Activated CD8-positive, alpha-beta memory T cell treated with anti-CD3 and anti-CD28 coated beads for 1 hour (primary cell): ENCODE results near the gene DACT2.
"Not testable (repeated sequence)": the region's sequence is repeated elsewhere in the genome, so short reads cannot be mapped to it uniquely, and the experiment has no call there.

ENCODE experiments used
- DNase-seq, 2 donors: peaks; one replicate each; pipeline ENCODE4 v3.0.0-alpha.2; 2020; ENCODE audit warnings: low read depth in 1 of 2; ENCODE audit errors: extremely low read depth in 1 of 2

Gene DACT2, protein sequence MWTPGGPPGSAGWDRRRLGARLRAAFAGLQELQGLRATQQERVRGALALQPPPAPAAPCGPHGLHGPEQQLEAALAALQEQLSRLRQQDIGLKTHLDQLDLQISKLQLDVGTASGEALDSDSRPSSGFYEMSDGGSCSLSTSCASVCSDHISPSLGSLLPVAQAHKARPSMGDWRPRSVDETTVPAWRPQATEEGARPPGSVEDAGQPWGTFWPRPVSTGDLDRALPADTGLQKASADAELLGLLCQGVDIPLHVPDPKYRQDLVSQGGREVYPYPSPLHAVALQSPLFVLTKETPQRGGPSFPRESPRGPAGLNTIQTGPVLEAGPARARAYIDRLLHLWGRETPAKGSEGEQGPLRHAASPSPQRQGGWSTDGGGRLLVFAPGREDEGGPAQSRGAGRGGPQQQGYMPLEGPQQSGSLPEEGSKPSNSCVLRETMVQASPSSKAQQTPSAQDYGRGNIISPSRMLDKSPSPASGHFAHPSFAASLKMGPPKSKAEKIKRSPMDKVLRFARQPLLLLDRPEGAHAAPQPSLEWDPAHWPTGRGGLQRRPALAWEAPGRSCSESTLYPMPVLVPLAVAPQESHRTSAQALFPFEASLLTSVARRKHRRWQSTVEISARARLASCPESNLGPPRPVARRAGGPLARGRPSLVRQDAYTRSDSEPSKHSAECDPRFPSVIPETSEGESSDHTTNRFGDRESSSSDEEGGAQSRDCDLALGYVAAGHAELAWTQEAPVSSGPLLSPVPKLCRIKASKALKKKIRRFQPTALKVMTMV

DNA sequence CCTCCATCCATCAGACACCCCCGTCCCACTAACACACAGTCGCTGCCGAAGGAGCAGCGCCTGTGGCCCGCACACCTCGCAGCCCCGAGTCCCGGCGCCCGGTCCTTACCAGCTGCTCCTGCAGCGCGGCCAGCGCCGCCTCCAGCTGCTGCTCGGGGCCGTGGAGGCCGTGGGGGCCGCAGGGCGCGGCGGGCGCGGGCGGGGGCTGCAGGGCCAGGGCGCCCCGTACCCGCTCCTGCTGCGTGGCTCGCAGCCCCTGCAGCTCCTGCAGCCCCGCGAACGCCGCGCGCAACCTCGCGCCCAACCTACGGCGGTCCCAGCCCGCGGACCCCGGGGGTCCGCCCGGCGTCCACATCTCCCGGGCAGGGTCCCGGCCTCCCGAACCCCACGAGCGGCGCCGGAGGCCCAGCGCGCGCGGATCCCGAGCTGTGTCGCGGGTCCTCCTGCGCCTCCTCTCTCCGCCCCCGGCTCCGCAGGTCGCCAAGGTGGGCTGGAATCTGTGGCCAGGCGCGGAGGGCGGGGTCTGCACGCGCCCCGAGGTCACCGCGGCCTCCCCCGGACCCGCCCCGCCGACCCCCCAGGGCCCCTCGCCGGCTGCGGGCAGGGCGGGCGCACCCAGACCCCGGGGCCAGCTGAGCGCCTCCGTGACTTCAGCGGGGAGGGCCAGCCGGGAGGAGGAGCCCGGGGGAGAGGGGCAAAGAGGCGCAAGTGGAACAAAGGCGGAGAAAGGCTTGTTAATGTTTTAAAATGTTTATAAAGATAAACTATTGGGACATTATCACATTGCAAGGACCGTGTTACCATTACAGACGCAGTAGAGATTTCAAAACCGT, at the start of gene DACT2:
Gene DACT2, minus strand, starts transcription at position 499 of the 833 bp plus-strand sequence. Its CDS starts 144 bp downstream, at position 355.
- DNase-seq, result no peak

DNA sequence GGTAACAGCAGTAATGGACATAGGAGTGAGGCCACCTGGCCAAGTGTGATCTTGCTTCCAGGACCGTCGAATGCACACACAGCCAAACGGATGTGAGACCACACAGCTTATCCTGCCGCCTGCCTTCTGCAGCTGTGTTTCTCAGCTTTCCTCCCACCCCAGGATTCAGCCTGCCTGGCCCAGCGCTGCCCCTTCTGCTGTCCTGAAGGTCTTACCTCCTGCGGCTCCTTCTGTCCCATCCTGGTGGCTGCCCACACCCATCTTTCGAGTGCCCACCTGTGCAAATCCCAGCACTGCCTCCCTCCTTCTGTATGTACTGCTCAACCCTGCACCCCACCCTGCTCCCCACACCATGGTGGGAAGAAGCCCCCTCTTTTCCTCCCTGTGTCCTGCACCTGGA, 49.4 kb upstream of the DACT2 start:
- DNase-seq, result no peak

GRCh38 chr6:168368066-168368820, 48.7 kb upstream of the DACT2 start:
- DNase-seq, result no peak

GRCh38 chr6:168367285-168367751, 47.7 kb upstream of the DACT2 start:
- no peak for DNase-seq

DNA sequence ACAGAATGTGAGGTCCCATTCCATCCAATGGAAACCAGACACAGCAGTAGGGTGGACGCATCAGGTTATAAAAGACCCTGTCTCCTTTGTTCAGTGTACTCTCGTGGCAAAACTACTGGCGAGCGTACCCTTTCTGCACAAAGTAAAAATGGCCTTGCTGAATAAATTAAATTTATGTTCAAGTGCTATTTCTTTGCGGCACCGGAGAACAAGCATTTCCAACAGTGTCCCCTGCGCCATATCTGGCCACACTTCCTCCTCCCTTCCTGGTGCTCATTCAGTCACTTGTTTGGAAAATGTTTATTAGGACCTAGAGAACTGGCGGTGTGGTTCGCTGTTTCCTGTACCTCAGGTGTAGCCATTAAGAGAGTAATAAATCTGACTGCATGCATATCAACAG, 46.9 kb upstream of the DACT2 start:
- DNase-seq, result no peak

- DNase-seq, result no peak
These were observed 46.0 kb upstream of the DACT2 start for GRCh38 chr6:168365422-168366165.

DNA sequence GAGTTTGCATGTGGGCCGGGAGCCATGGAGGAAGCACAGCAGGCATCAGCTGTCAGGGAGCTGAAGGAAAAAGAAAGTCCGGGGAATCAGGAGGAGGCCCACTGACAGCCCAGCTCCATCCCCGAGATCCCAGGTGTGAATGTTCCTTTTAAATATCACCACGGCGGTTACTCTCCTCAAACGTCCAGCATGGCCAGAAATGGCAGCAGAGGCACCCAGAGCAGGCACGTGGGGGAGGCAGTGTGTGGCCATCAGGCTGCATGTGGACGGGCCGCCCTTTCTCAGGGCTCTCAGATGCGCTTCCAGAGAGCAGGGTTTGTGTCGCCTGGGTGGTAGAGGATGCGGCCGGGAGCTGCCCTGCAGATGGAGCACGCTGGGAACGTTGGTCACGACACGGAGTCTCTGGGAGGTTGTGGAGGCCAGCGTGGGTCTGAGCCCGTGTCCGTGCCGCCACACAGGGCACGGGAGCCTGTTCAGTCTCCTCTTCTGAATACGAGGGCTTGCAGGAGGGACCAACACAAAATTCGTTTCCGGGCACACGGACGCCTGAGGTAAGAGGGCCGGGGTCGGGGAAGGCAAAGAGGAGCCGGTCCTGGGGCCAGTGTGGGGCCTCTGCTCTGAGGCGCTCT, 45.3 kb upstream of the DACT2 start:
- no peak for DNase-seq

GRCh38 chr6:168363811-168364792, 44.5 kb upstream of the DACT2 start:
- no peak for DNase-seq

DNA sequence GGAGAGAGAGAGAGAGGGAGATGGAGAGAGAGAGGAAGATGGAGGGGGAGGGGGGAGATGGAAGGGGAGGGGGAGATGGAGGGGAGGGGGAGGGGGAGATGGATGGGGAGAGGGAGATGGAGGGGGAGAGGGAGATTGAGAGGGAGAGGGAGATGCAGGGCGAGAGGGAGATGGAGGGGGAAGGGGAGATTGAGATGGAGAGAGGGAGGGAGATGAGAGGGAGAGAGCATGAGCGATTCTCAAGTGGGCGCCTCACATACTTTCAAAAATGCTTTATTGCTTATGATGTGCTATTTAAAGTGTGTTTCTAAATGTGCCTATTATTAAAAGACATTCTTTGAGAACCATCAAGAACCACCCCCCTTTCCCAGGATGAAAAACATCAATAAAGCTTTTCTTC, 43.7 kb upstream of the DACT2 start:
- DNase-seq, result no peak

DNA sequence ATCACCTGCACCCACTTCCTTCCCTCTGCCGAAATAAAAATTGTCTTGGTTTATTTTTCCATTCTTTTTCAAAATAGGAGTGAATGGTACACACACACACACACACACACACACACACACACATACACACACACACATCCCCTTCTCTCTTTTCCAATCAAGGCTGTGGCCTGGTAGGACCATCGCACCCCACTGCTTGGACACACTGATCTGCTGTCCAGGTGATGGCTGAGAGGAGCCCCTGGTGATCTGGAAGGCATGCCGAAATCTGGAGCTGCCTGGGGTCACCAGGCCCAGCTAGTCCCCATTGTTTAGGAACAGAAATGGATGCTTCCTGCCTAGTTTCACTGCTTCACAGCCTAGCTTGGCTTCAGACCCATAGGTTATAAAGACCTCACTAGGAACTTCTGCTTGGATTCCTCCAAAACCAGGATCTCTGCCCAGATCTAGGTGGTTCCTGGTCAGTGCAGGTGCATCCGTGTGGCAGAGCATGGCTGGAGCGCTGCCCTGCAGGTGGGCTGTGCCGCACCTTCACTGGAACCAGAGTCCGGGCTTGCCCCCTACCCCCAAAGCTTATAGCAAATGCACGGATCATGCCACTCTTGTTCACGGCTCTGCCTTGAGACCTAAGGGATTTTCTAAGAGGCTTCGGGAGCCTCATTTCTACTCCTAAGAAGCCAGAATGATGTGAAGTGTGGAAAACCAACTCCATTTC, 42.9 kb upstream of the DACT2 start:
- DNase-seq, result no peak

DNA sequence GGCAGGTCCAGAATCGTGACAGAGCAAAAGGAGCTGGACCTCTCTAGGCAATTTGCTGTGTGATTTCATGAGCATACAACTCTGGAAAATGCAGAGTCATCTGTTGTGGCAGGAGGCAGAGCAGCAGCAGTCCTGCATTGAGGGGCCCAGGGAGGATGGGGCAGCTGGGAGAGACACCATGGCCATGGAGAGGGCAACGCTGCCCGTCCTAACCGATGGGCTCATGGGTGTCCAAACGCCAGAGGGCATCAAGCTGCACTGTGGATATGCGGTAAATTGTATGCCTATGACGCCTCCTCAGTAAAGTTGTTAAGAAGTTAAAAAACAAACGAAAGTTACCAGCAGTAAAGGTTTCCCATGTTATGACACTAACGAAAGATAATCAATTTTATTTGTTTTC, 42.2 kb upstream of the DACT2 start:
- no peak for DNase-seq

GRCh38 chr6:168359794-168360193, 40.2 kb upstream of the DACT2 start:
- no peak for DNase-seq

DNA sequence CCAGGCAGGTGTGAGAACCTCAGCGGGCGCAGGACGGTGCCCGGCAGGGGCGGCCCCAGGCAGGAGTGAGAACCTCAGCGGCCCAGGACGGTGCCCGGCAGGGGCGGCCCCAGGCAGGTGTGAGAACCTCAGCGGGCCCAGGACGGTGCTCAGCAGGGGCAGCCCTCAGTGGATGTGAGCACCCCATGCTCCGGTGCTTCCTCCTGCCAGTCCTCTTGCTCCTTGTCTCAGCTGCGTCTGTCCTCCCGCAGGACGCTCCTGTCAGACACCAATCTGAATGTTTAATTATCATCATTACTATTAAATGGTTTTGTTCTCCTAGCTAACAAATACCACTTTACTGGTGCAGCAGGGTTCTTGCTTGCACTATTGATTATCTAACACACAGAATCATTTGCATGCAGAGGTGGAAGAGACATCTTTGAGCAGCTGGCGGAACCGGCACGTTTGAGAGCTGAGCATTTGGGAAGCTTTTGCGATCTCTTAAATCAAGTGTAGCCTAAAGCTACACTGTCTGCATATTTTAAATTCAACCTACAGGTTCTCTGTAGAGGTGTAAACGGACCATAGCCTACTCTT, 39.4 kb upstream of the DACT2 start:
- no peak for DNase-seq

- DNase-seq, result not testable (repeated sequence)
These were observed 37.3 kb upstream of the DACT2 start for GRCh38 chr6:168356872-168357271.

GRCh38 chr6:168355716-168356522, 36.3 kb upstream of the DACT2 start:
- DNase-seq, result no peak

GRCh38 chr6:168354338-168354737, 34.8 kb upstream of the DACT2 start:
- DNase-seq, result no peak
